ENCODE results near the gene TBC1D4.
"Not testable (repeated sequence)": the region's sequence is repeated elsewhere in the genome, so short reads cannot be mapped to it uniquely, and the experiment has no call there.

TBC1D4 gene

GRCh38 chr13:75318138-75318833 lies 163.7 kb downstream of the TBC1D4 start:
- no peak for DNase-seq

GRCh38 chr13:75316427-75316826 lies 165.5 kb downstream of the TBC1D4 start:
- no peak for DNase-seq

GRCh38 chr13:75312884-75313520 lies 169.0 kb downstream of the TBC1D4 start:
- DNase-seq = peak; percentile 13 to 30

- no peak for DNase-seq
Observed at GRCh38 chr13:75309981-75310580, 171.9 kb downstream of the TBC1D4 start.

GRCh38 chr13:75308222-75308621 lies 173.7 kb downstream of the TBC1D4 start:
- peak in 1 of 2 experiments; percentile 7 for DNase-seq

GRCh38 chr13:75307370-75307949 lies 174.5 kb downstream of the TBC1D4 start:
- no peak for DNase-seq

GRCh38 chr13:75306967-75307366 lies 175.0 kb downstream of the TBC1D4 start:
- DNase-seq = not testable (repeated sequence)

GRCh38 chr13:75305059-75305458 lies 176.9 kb downstream of the TBC1D4 start:
- no peak for DNase-seq

- DNase-seq = no peak
Observed at GRCh38 chr13:75303263-75303662, 178.7 kb downstream of the TBC1D4 start.

GRCh38 chr13:75302071-75302698 lies 179.8 kb downstream of the TBC1D4 start:
- no peak for DNase-seq

GRCh38 chr13:75299913-75300862 lies 181.8 kb downstream of the TBC1D4 start:
- no peak for DNase-seq

GRCh38 chr13:75299246-75299645 lies 182.7 kb downstream of the TBC1D4 start:
- DNase-seq = no peak

- DNase-seq = no peak
Observed at GRCh38 chr13:75296641-75297040, 185.3 kb downstream of the TBC1D4 start.

GRCh38 chr13:75295201-75295600 lies 186.8 kb downstream of the TBC1D4 start:
- no peak for DNase-seq

- DNase-seq = no peak
Observed at GRCh38 chr13:75294110-75294509, 187.9 kb downstream of the TBC1D4 start.

- DNase-seq = no peak
Observed at GRCh38 chr13:75285310-75285709, 196.7 kb downstream of the TBC1D4 start.

GRCh38 chr13:75279834-75280369 lies 202.1 kb downstream of the TBC1D4 start:
- DNase-seq = no peak

GRCh38 chr13:75273695-75274094 lies 208.3 kb downstream of the TBC1D4 start:
- not testable (repeated sequence) for DNase-seq

- no peak for DNase-seq
Observed at GRCh38 chr13:75271846-75272245, 210.1 kb downstream of the TBC1D4 start.

- not testable (repeated sequence) for DNase-seq
Observed at GRCh38 chr13:75268481-75268880, 213.5 kb downstream of the TBC1D4 start.

GRCh38 chr13:75264611-75265010 lies 217.4 kb downstream of the TBC1D4 start:
- no peak for DNase-seq
